Transverse colon (tissue), 4 donors: Measurements from ENCODE around the gene CDC42.

Experiments
- EP300 ChIP-seq: sonication (generic); formaldehyde crosslinking; IDR thresholded peaks from one replicate; pipeline ENCODE4 v1.6.1; 2017; ENCODE audit warnings: antibody characterized with exemption, low read depth
- POLR2A ChIP-seq: fragments of 450-650 bp; IDR thresholded peaks from one replicate; pipeline ENCODE4 v1.6.1; 2016; ENCODE audit warnings: antibody characterized with exemption, mild to moderate bottlenecking, moderate library complexity
- POLR2AphosphoS5 ChIP-seq, 3 donors: sonication (generic); formaldehyde crosslinking; IDR thresholded peaks; one replicate each; pipeline ENCODE4 v1.6.1; 2016; ENCODE audit warnings: antibody characterized with exemption in 3 of 3
- TF ChIP-seq, protein P1 (sequence below), 5 experiments: fragments of 200-600 bp in 3 of 5; fragments of 450-650 bp in 2 of 5; sonication (generic) in 3 of 5; IDR thresholded peaks; 1 replicate in 2 of 5; 2 replicates in 3 of 5; pipeline ENCODE4 v1.5.1; 2016 to 2017; ENCODE audit warnings: antibody characterized with exemption in 5 of 5, inconsistent platforms in 3 of 5, mild to moderate bottlenecking in 2 of 5, moderate library complexity in 1 of 5

GRCh38 chr1:22040286-22040623, 12.3 kb upstream of the CDC42 start:
- TF ChIP-seq POLR2A (no peak), POLR2AphosphoS5 (IDR thresholded peaks at IDR 0.05) (no peak), EP300 (no peak)
- TF ChIP-seq, protein P1, sequence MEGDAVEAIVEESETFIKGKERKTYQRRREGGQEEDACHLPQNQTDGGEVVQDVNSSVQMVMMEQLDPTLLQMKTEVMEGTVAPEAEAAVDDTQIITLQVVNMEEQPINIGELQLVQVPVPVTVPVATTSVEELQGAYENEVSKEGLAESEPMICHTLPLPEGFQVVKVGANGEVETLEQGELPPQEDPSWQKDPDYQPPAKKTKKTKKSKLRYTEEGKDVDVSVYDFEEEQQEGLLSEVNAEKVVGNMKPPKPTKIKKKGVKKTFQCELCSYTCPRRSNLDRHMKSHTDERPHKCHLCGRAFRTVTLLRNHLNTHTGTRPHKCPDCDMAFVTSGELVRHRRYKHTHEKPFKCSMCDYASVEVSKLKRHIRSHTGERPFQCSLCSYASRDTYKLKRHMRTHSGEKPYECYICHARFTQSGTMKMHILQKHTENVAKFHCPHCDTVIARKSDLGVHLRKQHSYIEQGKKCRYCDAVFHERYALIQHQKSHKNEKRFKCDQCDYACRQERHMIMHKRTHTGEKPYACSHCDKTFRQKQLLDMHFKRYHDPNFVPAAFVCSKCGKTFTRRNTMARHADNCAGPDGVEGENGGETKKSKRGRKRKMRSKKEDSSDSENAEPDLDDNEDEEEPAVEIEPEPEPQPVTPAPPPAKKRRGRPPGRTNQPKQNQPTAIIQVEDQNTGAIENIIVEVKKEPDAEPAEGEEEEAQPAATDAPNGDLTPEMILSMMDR (IDR thresholded peaks at IDR 0.05): no peak
